ENCODE data around the gene VRK3. TPM values are rescaled to one million over a fixed set of nuclear protein-coding genes. Genes with fewer than 3 reads are reported as not detected.
"Not testable (repeated sequence)": the region's sequence is repeated elsewhere in the genome, so short reads cannot be mapped to it uniquely, and the experiment has no call there.

VRK3 gene
- total and polyA plus RNA-seq, 3 donors from 2014 or later, result 143 to 375 (median 237) TPM

DNA sequence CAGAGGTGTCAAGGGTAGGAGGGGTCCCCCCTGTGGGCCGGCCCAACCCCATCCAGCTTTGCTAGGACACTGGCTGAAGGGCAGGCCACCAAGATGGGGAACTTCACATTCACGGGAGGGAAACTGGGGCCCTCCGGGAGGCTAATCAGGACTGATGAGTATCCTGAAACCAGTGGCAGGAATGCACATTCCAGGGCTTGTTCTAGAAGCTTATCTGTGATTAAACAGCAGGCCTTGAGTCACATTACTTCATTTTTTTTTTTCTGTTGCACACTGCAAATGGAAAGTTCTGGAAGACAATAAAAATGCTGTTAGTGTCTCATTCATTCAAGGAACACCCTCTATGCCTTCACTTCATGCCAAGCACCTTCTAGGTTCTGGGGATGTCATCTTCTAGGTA lies 48.7 kb downstream of the VRK3 start:
- no peak for DNase-seq
- H3K9me3 ChIP-seq, result no peaks in the 10 kb centered on the region
- peaks cover 9% of the 10 kb centered on the region for H3K4me1 ChIP-seq
- H3K36me3 ChIP-seq (ENCODE audit: low read depth, missing control alignments), result no peaks in the 10 kb centered on the region
- no peak for TF ChIP-seq POLR2A (IDR thresholded peaks at IDR 0.05)
- TF ChIP-seq, protein P1, sequence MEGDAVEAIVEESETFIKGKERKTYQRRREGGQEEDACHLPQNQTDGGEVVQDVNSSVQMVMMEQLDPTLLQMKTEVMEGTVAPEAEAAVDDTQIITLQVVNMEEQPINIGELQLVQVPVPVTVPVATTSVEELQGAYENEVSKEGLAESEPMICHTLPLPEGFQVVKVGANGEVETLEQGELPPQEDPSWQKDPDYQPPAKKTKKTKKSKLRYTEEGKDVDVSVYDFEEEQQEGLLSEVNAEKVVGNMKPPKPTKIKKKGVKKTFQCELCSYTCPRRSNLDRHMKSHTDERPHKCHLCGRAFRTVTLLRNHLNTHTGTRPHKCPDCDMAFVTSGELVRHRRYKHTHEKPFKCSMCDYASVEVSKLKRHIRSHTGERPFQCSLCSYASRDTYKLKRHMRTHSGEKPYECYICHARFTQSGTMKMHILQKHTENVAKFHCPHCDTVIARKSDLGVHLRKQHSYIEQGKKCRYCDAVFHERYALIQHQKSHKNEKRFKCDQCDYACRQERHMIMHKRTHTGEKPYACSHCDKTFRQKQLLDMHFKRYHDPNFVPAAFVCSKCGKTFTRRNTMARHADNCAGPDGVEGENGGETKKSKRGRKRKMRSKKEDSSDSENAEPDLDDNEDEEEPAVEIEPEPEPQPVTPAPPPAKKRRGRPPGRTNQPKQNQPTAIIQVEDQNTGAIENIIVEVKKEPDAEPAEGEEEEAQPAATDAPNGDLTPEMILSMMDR (IDR thresholded peaks at IDR 0.05), result no peak
- no peaks in the 10 kb centered on the region for H3K27me3 ChIP-seq
- intact Hi-C loops (cut with DNase I; ENCODE audit: low total_unique reads), result no loop called here
- WGBS, 2 donors, result 67% methylated on average over 3 of the region's 3 CpGs
- no peak overlapping the region for H3K27ac ChIP-seq
- H3K4me3 ChIP-seq, result no peak overlapping the region

DNA sequence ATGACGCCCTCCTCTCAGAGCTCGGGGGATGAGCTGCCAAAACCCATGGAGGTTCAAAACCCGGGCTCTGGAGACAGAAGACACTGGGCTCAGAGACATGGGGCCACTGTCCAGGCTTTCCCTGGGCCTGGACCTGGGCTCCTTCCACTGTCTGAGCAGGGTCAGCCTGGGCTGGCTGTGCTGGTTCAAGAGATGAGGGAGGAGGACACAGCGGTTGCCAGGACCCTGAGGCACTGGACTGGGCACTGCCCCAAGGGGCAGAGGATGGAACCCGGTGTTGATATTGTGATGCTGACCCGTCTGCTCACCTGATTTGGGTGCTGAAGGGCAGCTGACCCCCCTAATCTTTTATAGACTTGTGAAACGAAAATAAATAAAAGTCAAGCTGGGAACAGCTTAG lies 50.1 kb downstream of the VRK3 start:
- no peak for TF ChIP-seq POLR2A (IDR thresholded peaks at IDR 0.05)
- TF ChIP-seq, protein P1 (IDR thresholded peaks at IDR 0.05), result no peak
- 88 to 90% methylated on average over 7 of the region's 7 CpGs for WGBS, 2 donors

GRCh38 chr19:49973987-49974386 lies 51.2 kb downstream of the VRK3 start:
- DNase-seq, result peak; percentile 24
- intact Hi-C loops (cut with DNase I; ENCODE audit: low total_unique reads), result no loop called here

More for the DNA sequence above, 50.1 kb downstream of the VRK3 start:
- Histone ChIP-seq H3K27ac (no peak overlapping the region), H3K4me3 (no peak overlapping the region), H3K4me1 (peaks cover 9% of the 10 kb centered on the region), H3K27me3 (no peaks in the 10 kb centered on the region), H3K36me3 (ENCODE audit: low read depth, missing control alignments) (no peaks in the 10 kb centered on the region), H3K9me3 (no peaks in the 10 kb centered on the region)
- no peak for DNase-seq
- intact Hi-C loops (cut with DNase I; ENCODE audit: low total_unique reads), result no loop called here

DNA sequence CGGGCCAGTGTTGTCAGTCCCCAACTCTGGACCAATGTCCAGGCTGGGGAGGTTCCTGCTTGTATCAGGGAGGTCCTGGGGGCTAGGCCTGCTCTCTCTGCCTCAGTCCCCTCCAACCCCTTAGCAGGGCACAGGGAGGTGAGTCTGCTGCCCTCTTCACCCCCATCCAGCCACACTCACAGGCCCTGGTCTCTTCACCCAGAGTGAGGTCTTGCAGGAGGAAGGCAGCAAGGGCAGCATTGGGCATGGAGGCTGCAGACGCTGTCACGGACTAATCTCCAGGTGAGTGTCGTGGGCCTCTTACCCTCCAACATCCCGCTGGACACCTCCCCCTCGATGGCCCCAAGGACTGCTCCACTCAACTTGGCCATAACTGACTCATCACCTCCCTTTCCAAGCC lies 52.3 kb downstream of the VRK3 start:
- intact Hi-C loops (cut with DNase I; ENCODE audit: low total_unique reads), result no loop called here
- 87 to 96% methylated on average over 5 to 6 of the region's 6 CpGs for WGBS, 2 donors
- DNase-seq, result no peak
- H3K27me3 ChIP-seq, result no peaks in the 10 kb centered on the region
- H3K4me3 ChIP-seq, result no peak overlapping the region
- H3K27ac ChIP-seq, result no peak overlapping the region
- peaks cover 9% of the 10 kb centered on the region for H3K4me1 ChIP-seq
- no peak for TF ChIP-seq POLR2A (IDR thresholded peaks at IDR 0.05)
- H3K9me3 ChIP-seq, result no peaks in the 10 kb centered on the region
- H3K36me3 ChIP-seq (ENCODE audit: low read depth, missing control alignments), result no peaks in the 10 kb centered on the region

More at GRCh38 chr19:49973987-49974386, 51.2 kb downstream of the VRK3 start:
- H3K27me3 ChIP-seq, result no peaks in the 10 kb centered on the region
- no peak overlapping the region for H3K4me3 ChIP-seq
- no peak overlapping the region for H3K27ac ChIP-seq
- 64 to 92% methylated on average over 18 of the region's 18 CpGs for WGBS, 2 donors
- H3K36me3 ChIP-seq (ENCODE audit: low read depth, missing control alignments), result no peaks in the 10 kb centered on the region
- TF ChIP-seq, protein P1 (IDR thresholded peaks at IDR 0.05), result no peak
- no peak for TF ChIP-seq POLR2A (IDR thresholded peaks at IDR 0.05)
- H3K9me3 ChIP-seq, result no peaks in the 10 kb centered on the region
- peaks cover 9% of the 10 kb centered on the region for H3K4me1 ChIP-seq

DNA sequence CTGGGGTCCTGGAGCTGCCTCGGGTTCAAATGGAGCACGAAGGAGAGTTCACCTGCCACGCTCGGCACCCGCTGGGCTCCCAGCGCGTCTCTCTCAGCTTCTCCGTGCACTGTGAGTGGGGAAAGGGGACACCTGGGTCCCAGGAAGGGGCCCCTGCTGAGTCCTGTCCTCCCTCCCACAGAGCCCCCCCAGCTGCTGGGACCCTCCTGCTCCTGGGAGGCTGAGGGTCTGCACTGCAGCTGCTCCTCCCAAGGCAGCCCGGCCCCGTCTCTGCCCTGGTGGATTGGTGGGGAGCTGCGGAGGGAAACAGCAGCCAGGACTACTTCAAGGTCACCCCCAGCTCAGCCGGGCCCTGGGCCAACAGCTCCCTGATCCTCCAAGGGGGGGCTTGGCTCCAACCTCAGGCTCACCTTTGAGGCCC lies 53.2 kb downstream of the VRK3 start:
- TF ChIP-seq, protein P1 (IDR thresholded peaks at IDR 0.05), result no peak
- TF ChIP-seq POLR2A (IDR thresholded peaks at IDR 0.05), result no peak
- no peaks in the 10 kb centered on the region for H3K36me3 ChIP-seq (ENCODE audit: low read depth, missing control alignments)
- intact Hi-C loops (cut with DNase I; ENCODE audit: low total_unique reads), result no loop called here
- H3K27ac ChIP-seq, result no peak overlapping the region
- H3K27me3 ChIP-seq, result no peaks in the 10 kb centered on the region
- H3K9me3 ChIP-seq, result no peaks in the 10 kb centered on the region
- H3K4me3 ChIP-seq, result no peak overlapping the region
- peak; percentile 43 for DNase-seq
- WGBS, 2 donors, result 28% methylated on average over 12 of the region's 12 CpGs; no CpG with 5 or more reads in 1 of the 2 donors
- H3K4me1 ChIP-seq, result peaks cover 9% of the 10 kb centered on the region

DNA sequence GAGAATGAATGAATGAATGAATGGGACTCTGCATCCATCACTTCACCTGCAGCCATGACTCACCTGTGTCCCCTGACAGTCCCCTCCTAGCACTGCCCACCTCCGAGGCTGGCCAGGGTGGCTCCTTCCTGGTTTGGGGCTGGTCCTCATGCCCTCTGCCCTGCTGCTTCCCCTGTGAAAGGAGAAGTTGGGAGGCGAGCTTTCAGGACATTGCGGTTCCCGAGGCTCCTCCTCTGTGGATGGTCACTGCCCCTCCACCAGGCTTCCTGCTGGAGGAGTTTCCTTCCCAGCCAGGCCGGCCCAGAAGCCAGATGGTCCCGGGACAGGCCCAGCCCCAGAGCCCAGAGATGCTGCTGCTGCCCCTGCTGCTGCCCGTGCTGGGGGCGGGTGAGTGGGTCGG lies 55.8 kb downstream of the VRK3 start:
- H3K36me3 ChIP-seq (ENCODE audit: low read depth, missing control alignments); H3K4me3 ChIP-seq; H3K27me3 ChIP-seq; H3K4me1 ChIP-seq; H3K27ac ChIP-seq; H3K9me3 ChIP-seq; intact Hi-C loops (cut with DNase I; ENCODE audit: low total_unique reads); DNase-seq: not testable (repeated sequence)
- WGBS, 2 donors, result 36% methylated on average over 5 of the region's 9 CpGs; no CpG with 5 or more reads in 1 of the 2 donors

All from testis (tissue), 3 donors.